Adipose tissue (tissue), 3 donors: ENCODE data around the gene SMKR1. TPM values are rescaled to one million over a fixed set of nuclear protein-coding genes. Genes with fewer than 3 reads are reported as not detected.
"Not testable (repeated sequence)": the region's sequence is repeated elsewhere in the genome, so short reads cannot be mapped to it uniquely, and the experiment has no call there.

Experiments
- H3K27ac ChIP-seq: one replicate; pipeline ENCODE4 v1.5.1; 2013; ENCODE audit warnings: low read depth, low read length
- WGBS, 3 donors: extraction: QIAGEN DNeasy Blood & Tissue Kit; methylation state at CpG; one replicate each; pipeline ENCODE4 v1.1.7; 2013; 5-methylcytosine and 5-hydroxymethylcytosine counted together
- polyA plus RNA-seq, 3 donors: library from polyadenylated mRNA; stranded (reverse); fragments of 200-250 nt; gene quantifications; one replicate each; pipeline ENCODE4 v1.2.3, GENCODE V29; 2013
- donor health status: healthy with polysubstance abuse.
- donor health status: Bipolar disorder and iron deficiency.
- donor health status: healthy.

SMKR1 gene
- polyA plus RNA-seq, 3 donors, result 0.07 to 2.0 TPM; not detected in 1

DNA sequence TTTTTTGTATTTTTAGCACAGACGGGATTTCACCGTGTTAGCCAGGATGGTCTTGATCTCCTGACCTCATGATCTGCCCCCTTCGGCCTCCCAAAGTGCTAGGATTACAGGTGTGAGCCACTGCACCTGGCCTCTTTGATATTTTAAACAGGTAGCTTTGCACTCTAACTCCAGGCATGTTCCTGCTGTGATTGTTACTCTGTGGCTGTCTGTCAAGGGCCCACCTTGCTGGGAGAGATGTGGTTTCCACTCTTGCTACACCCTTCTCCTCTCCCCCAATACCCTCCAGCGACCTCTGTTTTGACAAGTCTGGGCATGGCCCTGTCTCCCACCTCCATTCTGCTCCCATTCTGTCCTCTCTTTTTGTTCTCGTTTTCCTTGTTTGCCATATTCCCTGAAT is 17.1 kb downstream of the SMKR1 start:
- 34 to 43% (median 43%) methylated on average over 5 of the region's 5 CpGs for WGBS, 3 donors
- H3K27ac ChIP-seq, result no peak overlapping the region

DNA sequence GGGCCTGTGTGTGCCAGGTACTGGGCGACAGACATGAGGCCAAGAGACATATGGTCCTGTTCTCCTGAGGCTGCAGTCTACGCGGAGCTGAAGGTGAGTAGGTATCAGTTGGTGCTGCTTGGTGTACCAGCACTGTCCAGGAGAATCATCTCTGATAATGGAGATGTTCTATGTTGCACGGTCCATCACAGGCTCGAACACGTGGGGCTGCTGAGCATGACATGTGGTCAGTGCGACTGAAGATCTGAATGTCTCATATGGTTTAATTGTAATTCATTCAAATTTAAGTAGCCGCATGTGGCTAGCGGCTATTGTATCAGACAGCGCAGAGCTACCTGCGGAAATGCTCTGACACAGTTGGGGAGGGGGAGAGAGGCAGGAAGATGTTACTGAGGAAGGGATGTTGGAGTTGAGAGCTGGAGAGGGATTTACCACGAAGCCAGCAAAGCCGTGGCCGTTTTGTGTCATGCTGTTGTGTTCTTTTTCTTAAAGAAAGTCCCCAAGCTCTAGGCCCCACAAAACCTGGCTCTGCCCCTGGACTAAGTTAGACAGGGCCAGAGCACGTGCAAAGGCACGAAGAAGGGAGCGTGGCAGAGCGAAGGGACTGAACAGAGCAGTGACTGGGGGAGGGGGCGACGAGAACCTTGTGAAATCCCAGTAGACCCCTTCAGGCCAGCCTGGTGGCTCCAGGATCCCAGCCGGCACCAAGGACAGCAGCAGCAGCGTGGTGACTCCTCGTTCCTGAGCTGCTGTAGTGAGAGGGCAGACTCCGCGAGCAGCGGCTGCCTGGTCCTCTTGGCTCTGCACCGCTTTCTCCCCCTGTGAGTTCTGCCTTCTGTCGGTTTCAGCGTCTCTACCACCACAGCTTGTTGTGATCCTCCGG is 20.0 kb downstream of the SMKR1 start:
- 49 to 54% (median 49%) methylated on average over 30 of the region's 30 CpGs for WGBS, 3 donors
- no peak overlapping the region for H3K27ac ChIP-seq

GRCh38 chr7:129522971-129523340 is 20.6 kb downstream of the SMKR1 start:
- 42 to 65% (median 64%) methylated on average over 5 of the region's 5 CpGs for WGBS, 3 donors

GRCh38 chr7:129523924-129524323 is 21.6 kb downstream of the SMKR1 start:
- 75 to 84% (median 77%) methylated on average over 3 of the region's 3 CpGs for WGBS, 3 donors
- H3K27ac ChIP-seq, result no peak overlapping the region

More at GRCh38 chr7:129522971-129523340, 20.6 kb downstream of the SMKR1 start:
- no peak overlapping the region for H3K27ac ChIP-seq

DNA sequence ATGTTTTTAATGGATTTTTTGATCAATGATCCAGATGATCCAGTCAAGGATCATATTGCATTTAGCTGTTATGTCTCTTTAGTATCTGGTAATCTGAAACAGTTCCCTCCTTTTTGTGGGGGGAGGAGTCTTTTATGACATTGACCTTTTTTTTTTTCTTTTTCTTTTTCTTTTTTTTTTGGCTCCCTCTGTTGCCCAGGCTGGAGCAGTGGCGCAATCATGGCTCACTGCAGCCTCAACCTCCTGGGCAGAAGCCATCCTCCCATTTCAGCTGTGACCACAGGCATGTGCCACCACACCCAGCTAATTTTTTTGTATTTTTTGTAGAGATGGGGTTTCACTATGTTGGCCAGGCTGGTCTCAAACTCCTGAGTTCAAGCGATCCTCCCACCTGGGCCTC is 22.1 kb downstream of the SMKR1 start:
- WGBS, 3 donors, result 70 to 94% (median 78%) methylated on average over 2 of the region's 2 CpGs
- H3K27ac ChIP-seq, result not testable (repeated sequence)

DNA sequence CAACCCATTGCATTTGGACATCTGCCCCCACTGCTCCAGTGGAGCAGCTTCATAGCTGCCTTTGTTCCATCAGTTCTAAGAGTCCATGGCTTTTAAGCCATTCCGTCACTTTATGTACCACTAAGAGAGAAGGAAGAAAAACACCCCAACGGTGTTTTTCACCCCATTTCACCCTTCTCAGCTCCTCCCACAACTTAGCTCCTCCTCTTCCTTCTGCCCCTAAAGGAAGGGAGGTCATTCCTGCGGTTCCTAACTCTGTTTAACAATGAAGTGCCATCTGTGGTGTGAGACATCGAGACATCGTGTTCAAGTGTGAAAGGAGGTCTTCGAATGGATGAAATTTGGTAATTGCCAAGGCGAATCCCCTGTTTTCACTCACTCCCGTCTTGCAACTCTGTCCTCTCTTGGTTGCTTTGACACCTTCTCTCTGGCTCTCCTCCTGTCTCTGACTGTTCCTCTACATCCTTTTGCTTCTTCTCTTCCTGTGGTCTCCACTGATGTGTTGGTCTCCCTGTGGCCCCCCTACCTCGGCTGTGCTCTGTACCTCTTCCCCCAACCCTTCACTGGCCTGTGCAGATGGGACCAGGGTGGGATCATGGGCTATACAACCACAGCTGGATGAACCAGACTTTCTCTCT is 23.0 kb downstream of the SMKR1 start:
- H3K27ac ChIP-seq, result no peak overlapping the region
- WGBS, 3 donors, result 71 to 77% (median 73%) methylated on average over 9 of the region's 9 CpGs

GRCh38 chr7:129529643-129530042 is 27.3 kb downstream of the SMKR1 start:
- H3K27ac ChIP-seq, result no peak overlapping the region
- 88 to 94% (median 92%) methylated on average over 4 of the region's 4 CpGs for WGBS, 3 donors

- H3K27ac ChIP-seq, result no peak overlapping the region
- 60 to 85% (median 66%) methylated on average over 5 of the region's 5 CpGs for WGBS, 3 donors
Observed at GRCh38 chr7:129530795-129531391, 28.6 kb downstream of the SMKR1 start.

DNA sequence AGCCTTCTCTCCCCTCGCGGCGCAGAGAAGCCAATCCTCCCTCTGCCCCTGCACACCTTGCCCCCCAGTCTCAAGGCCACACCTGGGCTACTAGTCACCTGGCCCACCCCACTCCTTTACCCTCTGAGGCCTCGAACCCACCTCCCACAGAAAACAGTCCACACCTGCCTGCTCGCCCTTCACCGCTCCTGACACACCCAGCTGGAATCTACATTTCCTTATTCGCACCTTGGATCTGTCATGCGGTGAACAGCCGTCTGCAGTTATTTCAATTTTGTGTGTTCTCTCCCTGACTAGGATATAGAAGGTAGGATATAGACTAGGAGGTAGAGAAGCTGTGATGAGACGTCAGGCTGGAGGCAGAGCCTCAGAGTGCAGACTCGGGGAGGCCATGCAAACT is 29.4 kb downstream of the SMKR1 start:
- WGBS, 3 donors, result 86 to 90% (median 90%) methylated on average over 11 of the region's 11 CpGs
- no peak overlapping the region for H3K27ac ChIP-seq

DNA sequence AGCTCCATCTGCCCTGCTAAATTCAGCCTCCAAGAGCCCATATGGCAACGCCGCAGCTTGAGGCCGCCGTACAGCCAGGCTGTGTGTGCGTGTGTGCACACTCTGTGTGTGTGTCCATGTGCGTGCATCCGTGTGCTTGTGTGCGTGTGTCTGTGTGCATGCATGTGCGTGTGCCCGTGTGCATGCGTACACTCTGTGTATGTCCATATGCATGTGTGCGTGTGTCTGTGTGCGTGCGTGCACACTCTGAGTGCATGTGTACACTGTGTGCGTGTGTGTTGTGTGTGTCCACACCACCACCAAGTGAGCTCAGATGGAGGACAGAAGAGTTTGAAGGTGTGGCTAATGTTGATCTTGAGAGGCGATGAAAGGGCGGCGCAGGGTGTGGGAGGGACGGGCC is 30.0 kb downstream of the SMKR1 start:
- WGBS, 3 donors, result 89 to 96% (median 93%) methylated on average over 19 of the region's 19 CpGs
- no peak overlapping the region for H3K27ac ChIP-seq

- 83 to 92% (median 86%) methylated on average over 19 to 20 of the region's 20 CpGs for WGBS, 3 donors
- H3K27ac ChIP-seq, result not testable (repeated sequence)
Observed at GRCh38 chr7:129534558-129535274, 32.4 kb downstream of the SMKR1 start.

GRCh38 chr7:129535896-129536295 is 33.6 kb downstream of the SMKR1 start:
- no peak overlapping the region for H3K27ac ChIP-seq
- WGBS, 3 donors, result 46 to 72% (median 57%) methylated on average over 5 of the region's 5 CpGs

GRCh38 chr7:129536323-129536722 is 34.0 kb downstream of the SMKR1 start:
- WGBS, 3 donors, result 78 to 85% (median 81%) methylated on average over 9 of the region's 9 CpGs
- H3K27ac ChIP-seq, result no peak overlapping the region

- no peak overlapping the region for H3K27ac ChIP-seq
Observed at GRCh38 chr7:129538790-129539189, 36.5 kb downstream of the SMKR1 start.

GRCh38 chr7:129540340-129540739 is 38.0 kb downstream of the SMKR1 start:
- H3K27ac ChIP-seq, result no peak overlapping the region
- WGBS, 3 donors, result 82 to 90% (median 87%) methylated on average over 10 of the region's 10 CpGs

DNA sequence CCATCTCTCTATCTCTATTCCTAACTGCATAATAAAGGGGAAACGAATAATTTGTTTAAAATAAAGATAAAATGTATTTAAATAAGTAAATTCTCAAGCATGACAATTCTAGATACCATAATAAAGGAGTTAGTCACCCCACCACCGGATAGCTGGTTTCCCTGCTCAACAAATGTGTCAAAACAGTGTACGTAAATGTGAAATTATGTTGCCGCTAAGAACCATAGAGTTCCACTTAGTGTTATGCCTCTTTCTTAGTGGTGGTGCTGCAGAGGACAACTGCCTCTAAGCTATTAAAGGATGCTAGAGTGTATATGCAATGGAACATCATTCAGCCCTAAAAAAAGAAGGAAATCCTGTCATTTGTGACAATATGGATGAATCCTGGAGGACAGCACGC is 42.4 kb downstream of the SMKR1 start:
- 83 to 86% (median 83%) methylated on average over 5 of the region's 5 CpGs for WGBS, 3 donors
- H3K27ac ChIP-seq, result no peak overlapping the region

GRCh38 chr7:129550693-129551360 is 48.5 kb downstream of the SMKR1 start:
- WGBS, 3 donors, result 79 to 89% (median 80%) methylated on average over 13 of the region's 13 CpGs
- no peak overlapping the region for H3K27ac ChIP-seq

DNA sequence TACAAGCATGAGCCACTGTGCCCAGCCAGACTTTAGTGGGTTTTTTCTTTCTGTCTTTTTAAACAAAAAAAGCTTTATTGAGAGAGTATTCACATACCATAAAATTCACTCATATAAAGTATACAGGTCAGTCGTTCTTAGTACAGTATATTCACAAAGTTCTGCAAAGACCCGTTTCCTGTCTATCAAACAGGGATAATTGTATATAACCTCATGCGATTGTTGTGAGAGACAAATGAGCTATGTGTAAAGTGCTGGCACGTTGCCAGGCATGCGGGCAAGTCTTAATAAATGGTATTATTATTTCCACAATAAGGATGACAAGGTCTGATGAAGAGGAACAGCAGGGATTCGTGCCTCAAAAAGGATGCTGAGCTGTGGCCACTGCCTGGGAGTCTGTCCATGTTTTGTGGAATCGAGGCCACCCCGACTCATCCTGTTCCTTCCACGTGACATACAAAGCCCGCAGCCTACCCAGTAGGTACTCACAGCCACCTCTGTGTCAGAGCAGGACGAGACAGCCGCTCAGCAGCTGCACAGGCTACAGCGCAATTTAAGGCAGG is 51.6 kb downstream of the SMKR1 start:
- H3K27ac ChIP-seq, result no peak overlapping the region
- 15 to 32% (median 20%) methylated on average over 13 of the region's 13 CpGs for WGBS, 3 donors
